HepG2 (cell line): ENCODE data around the gene RASGRP2. TPM values are rescaled to one million over a fixed set of nuclear protein-coding genes. Genes with fewer than 3 reads are reported as not detected.

Experiments
- ATAC-seq: fragments of 200-7000 bp; cut with Tn5 transposase; 3 replicates; pipeline ENCODE4 v1.9.1; 2020; ENCODE audit warnings: mild to moderate bottlenecking, moderate library complexity
- BruUV-seq: library from RNA; stranded (reverse); fragments of 400-500 nt; replicated peaks from 2 replicates; lab custom pipeline; 2021; lab: Mats Ljungman, UMichigan
- CTCF ChIA-PET: fragments of 300-600 bp; formaldehyde crosslinking; extraction: SDS; loops from one replicate; lab custom pipeline; 2021; ENCODE audit warnings: low total read pairs, inconsistent platforms, low intra/inter-chr PET ratio; lab: Yijun Ruan, JAX
- POLR2A ChIA-PET: fragments of 350-600 bp; sonication (Branson Sonifier 250); formaldehyde crosslinking; loops from one replicate; lab custom pipeline; 2020; ENCODE audit warnings: antibody characterized with exemption, inconsistent platforms; lab: Yijun Ruan, JAX
- DNase-seq: peaks from one replicate; pipeline ENCODE4 v3.0.0-alpha.2; 2015; ENCODE audit warnings: low spot score
- FAIRE-seq: peaks from 3 replicates; lab custom pipeline; 2011; peaks lifted over from hg19 to GRCh38; lab: Jason Lieb, UNC
- H2AFZ ChIP-seq: one replicate; pipeline ENCODE4 v1.6.1; 2011; ENCODE audit warnings: low read length, inconsistent platforms
- H3K27ac ChIP-seq: fragments of 300-600 bp; 3 replicates; pipeline ENCODE4 v1.8.0; 2011; ENCODE audit warnings: mixed run types, mild to moderate bottlenecking, mixed read lengths, low read length, inconsistent platforms; ENCODE audit not compliant: insufficient read depth; ENCODE audit errors: extremely low read length
- H3K27me3 ChIP-seq, 2 experiments: fragments of 200-600 bp in 1 of 2; 2 replicates in 1 of 2; 3 replicates in 1 of 2; pipeline versions ENCODE4 v1.6.0 to v1.8.0; 2011; ENCODE audit warnings: low read length in 2 of 2, mild to moderate bottlenecking in 2 of 2, moderate library complexity in 2 of 2, inconsistent platforms in 1 of 2; ENCODE audit not compliant: insufficient read depth in 2 of 2, control insufficient read depth in 1 of 2
- H3K36me3 ChIP-seq, 2 experiments: fragments of 200-600 bp in 1 of 2; replicated peaks in 1 of 2; 2 replicates in 1 of 2; 3 replicates in 1 of 2; pipeline versions ENCODE4 v1.5.1 to v1.8.0; 2011; ENCODE audit warnings: low read length in 2 of 2, inconsistent platforms in 1 of 2; ENCODE audit not compliant: insufficient read depth in 2 of 2, control insufficient read depth in 1 of 2
- H3K4me1 ChIP-seq: 2 replicates; pipeline ENCODE4 v1.5.1; 2012; ENCODE audit warnings: low read length, inconsistent platforms; ENCODE audit not compliant: insufficient read depth
- H3K4me2 ChIP-seq: 2 replicates; pipeline ENCODE4 v1.6.0; 2011; ENCODE audit warnings: low read depth, low read length, inconsistent platforms
- H3K4me3 ChIP-seq, 3 experiments: fragments of 200-600 bp in 1 of 3; sonication (generic), shearing (Covaris generic) in 1 of 3; replicated peaks in 1 of 3; 2 replicates each; pipeline ENCODE4 v1.5.1; 2011 to 2016; ENCODE audit warnings: low read length in 3 of 3, inconsistent platforms in 2 of 3, low read depth in 2 of 3, mild to moderate bottlenecking in 2 of 3, control low read depth in 1 of 3, mixed read lengths in 1 of 3; ENCODE audit not compliant: insufficient read depth in 1 of 3
- H3K79me2 ChIP-seq: one replicate; pipeline ENCODE4 v1.6.1; 2011; ENCODE audit warnings: low read length, inconsistent platforms; ENCODE audit not compliant: insufficient read depth
- H3K9ac ChIP-seq: 2 replicates; pipeline ENCODE4 v1.6.0; 2011; ENCODE audit warnings: mild to moderate bottlenecking, low read depth, low read length, inconsistent platforms; ENCODE audit not compliant: insufficient read depth
- H3K9me3 ChIP-seq: 2 replicates; pipeline ENCODE4 v1.5.1; 2012; ENCODE audit warnings: mild to moderate bottlenecking, low read length
- H4K20me1 ChIP-seq: 2 replicates; pipeline ENCODE4 v1.6.0; 2011; ENCODE audit warnings: inconsistent platforms, mild to moderate bottlenecking, low read length, moderate library complexity; ENCODE audit not compliant: insufficient read depth
- CREB1 ChIP-seq, 2 experiments: fragments of 450-650 bp in 1 of 2; IDR thresholded peaks; 2 replicates each; pipeline ENCODE4 v1.6.1; 2016 to 2017; ENCODE audit warnings: control low read depth in 1 of 2, mild to moderate bottlenecking in 1 of 2, missing compliant biosample characterization in 1 of 2, missing genetic modification characterization in 1 of 2
- DMAP1 ChIP-seq: IDR thresholded peaks from 2 replicates; pipeline ENCODE4 v1.6.1; 2016
- GRHL1 ChIP-seq: sonication (generic); formaldehyde crosslinking; conservative IDR thresholded peaks from 2 replicates; pipeline ENCODE4 v1.8.0; 2022; ENCODE audit warnings: missing genetic modification reagents
- KLF15 ChIP-seq: sonication (generic); formaldehyde crosslinking; IDR thresholded peaks from 2 replicates; pipeline ENCODE4 v1.8.1; 2023; ENCODE audit warnings: borderline replicate concordance, mild to moderate bottlenecking, inconsistent platforms, missing genetic modification reagents, mixed read lengths
- MAFF ChIP-seq: IDR thresholded peaks from 2 replicates; pipeline ENCODE4 v1.6.1; 2011; ENCODE audit warnings: low read depth, low read length, improper control_type of control experiment
- MAFK ChIP-seq, 2 experiments: IDR thresholded peaks in 1 of 2; conservative IDR thresholded peaks in 1 of 2; 2 replicates each; pipeline ENCODE4 v1.6.1; 2011; ENCODE audit warnings: improper control_type of control experiment in 2 of 2, low read length in 2 of 2
- NFE2L2 ChIP-seq: fragments of 150-350 bp; IDR thresholded peaks from 2 replicates; pipeline ENCODE4 v1.6.1; 2014; ENCODE audit warnings: low read length
- NFKB2 ChIP-seq: sonication (generic); formaldehyde crosslinking; IDR thresholded peaks from 2 replicates; pipeline ENCODE4 v1.4.0; 2020; ENCODE audit warnings: missing genetic modification reagents, borderline replicate concordance
- NFKBIZ ChIP-seq: IDR thresholded peaks from 2 replicates; pipeline ENCODE4 v1.6.1; 2018; ENCODE audit warnings: missing genetic modification reagents, missing compliant biosample characterization
- PCBP1 ChIP-seq: fragments of 200-400 bp; formaldehyde crosslinking; IDR thresholded peaks from 2 replicates; pipeline ENCODE4 v1.6.1; 2017; ENCODE audit warnings: mild to moderate bottlenecking, low read depth, low read length, borderline replicate concordance
- PHF20 ChIP-seq: sonication (generic); formaldehyde crosslinking; IDR thresholded peaks from 2 replicates; pipeline ENCODE4 v1.5.0; 2020; ENCODE audit warnings: mild to moderate bottlenecking, missing genetic modification reagents
- STAG1 ChIP-seq: sonication (generic); formaldehyde crosslinking; IDR thresholded peaks from 2 replicates; pipeline ENCODE4 v1.4.0; 2020; ENCODE audit warnings: missing genetic modification reagents
- ZFP62 ChIP-seq: sonication (generic); formaldehyde crosslinking; IDR thresholded peaks from 2 replicates; pipeline ENCODE4 v1.4.0; 2020; ENCODE audit warnings: missing genetic modification reagents
- ZNF264 ChIP-seq: sonication (generic); formaldehyde crosslinking; IDR thresholded peaks from 2 replicates; pipeline ENCODE4 v1.4.0; 2020; ENCODE audit warnings: missing genetic modification reagents
- ZNF382 ChIP-seq: sonication (generic); formaldehyde crosslinking; IDR thresholded peaks from 2 replicates; pipeline ENCODE4 v1.5.0; 2020; ENCODE audit warnings: missing genetic modification reagents, mild to moderate bottlenecking, borderline replicate concordance
- ZNF558 ChIP-seq: sonication (generic); formaldehyde crosslinking; IDR thresholded peaks from 2 replicates; pipeline ENCODE4 v1.9.0; 2022; ENCODE audit warnings: mild to moderate bottlenecking, missing genetic modification reagents, borderline replicate concordance
- ZNF746 ChIP-seq: sonication (generic); formaldehyde crosslinking; IDR thresholded peaks from 2 replicates; pipeline ENCODE4 v1.8.0; 2022; ENCODE audit warnings: mild to moderate bottlenecking, missing genetic modification reagents
- WGBS: methylation state at CpG from one replicate; pipeline ENCODE4 v1.1.6; 2017; ENCODE audit warnings: low lambda C conversion rate; 5-methylcytosine and 5-hydroxymethylcytosine counted together
- in situ Hi-C: cut with HindIII; loops from 2 replicates; pipeline ENCODE4 v1.10.0; 2017; ENCODE audit warnings: low pct_unique_long_range_greater_than_20kb; ENCODE audit not compliant: extremely low pct_ligation_motif_present
- intact Hi-C: fragments of 100-400 bp; cut with micrococcal nuclease; formaldehyde crosslinking; loops from one replicate; pipeline ENCODE4 v1.10.0; 2022; ENCODE audit not compliant: unreplicated experiment
- polyA plus RNA-seq, 8 experiments: library from polyadenylated mRNA; depleted of rRNA in 3 of 8; stranded (reverse) in 7 of 8; unstranded in 1 of 8; fragments of >200 nt; fragmentation: Illumina TruSeq in 4 of 8; extraction: Trizol in 4 of 8; gene quantifications; 2 replicates each; pipeline versions ENCODE4 v1.2.1 to v1.2.3, GENCODE V29; 2011 to 2016; ENCODE audit warnings: low read depth in 4 of 8, missing spikeins in 1 of 8, mixed read lengths in 1 of 8; ENCODE audit not compliant: insufficient read depth in 1 of 8
- total RNA-seq, 5 experiments: library from RNA; depleted of rRNA; stranded (reverse); fragments of >200 nt; fragmentation: Illumina TruSeq; extraction: Trizol; gene quantifications; 2 replicates each; pipeline ENCODE4 v1.2.3, GENCODE V29; 2016; ENCODE audit warnings: low read depth in 1 of 5

The RASGRP2 gene
- total and polyA plus RNA-seq, 2 of the 13 experiments (the other 11 are each of a cell fraction or from before 2014, with no cell fraction given), result 0.61 TPM; not detected in 1

- WGBS, result 0% methylated on average over 1 of the region's 1 CpG
- no peaks in the 10 kb centered on the region for H3K79me2 ChIP-seq
- BruUV-seq, result no TSS peak
- intact Hi-C loops, result no loop called here
- H3K4me3 ChIP-seq, result no peak overlapping the region
- no peaks in the 10 kb centered on the region for H3K4me1 ChIP-seq
- H3K36me3 ChIP-seq, result no peaks in the 10 kb centered on the region
- FAIRE-seq (no peak), ATAC-seq (no peak), DNase-seq (no peak)
- no peak overlapping the region for H3K4me2 ChIP-seq
- no peak overlapping the region for H3K9ac ChIP-seq
- no peaks in the 10 kb centered on the region for H3K9me3 ChIP-seq
- no peaks in the 10 kb centered on the region for H4K20me1 ChIP-seq
- peaks cover 6 to 69% of the 10 kb centered on the region in 2 experiments for H3K27me3 ChIP-seq
- CTCF ChIA-PET, result no interaction called here
- no peak overlapping the region for H3K27ac ChIP-seq
- in situ Hi-C loops, result no loop called here
- TF ChIP-seq DMAP1 (CRISPR knock-in tag) (no peak), MAFF (no peak), GRHL1 (CRISPR knock-in tag) (no peak), ZNF558 (no peak)
- POLR2A ChIA-PET, result no interaction called here
- no peak overlapping the region for H2AFZ ChIP-seq
Observed at GRCh38 chr11:64698427-64698826, 45.5 kb downstream of the RASGRP2 start.

GRCh38 chr11:64697663-64698375, 46.1 kb downstream of the RASGRP2 start:
- Histone ChIP-seq H3K4me2 (no peak overlapping the region), H3K9ac (no peak overlapping the region), H3K36me3 (no peaks in the 10 kb centered on the region), H3K79me2 (no peaks in the 10 kb centered on the region), H3K27ac (no peak overlapping the region), H3K4me1 (no peaks in the 10 kb centered on the region), H3K27me3 (peaks cover 6 to 69% of the 10 kb centered on the region in 2 experiments), H3K4me3 (no peak overlapping the region), H3K9me3 (no peaks in the 10 kb centered on the region), H2AFZ (no peak overlapping the region), H4K20me1 (no peaks in the 10 kb centered on the region)
- no TSS peak for BruUV-seq
- DNase-seq, result no peak
- 3% methylated on average over 6 of the region's 7 CpGs for WGBS
- in situ Hi-C loops, result no loop called here
- FAIRE-seq, result no peak
- intact Hi-C loops, result no loop called here
- ChIA-PET CTCF (no interaction called here), POLR2A (no interaction called here)
- ATAC-seq, result no peak
- no peak for TF ChIP-seq PCBP1
- TF ChIP-seq ZNF746 (CRISPR knock-in tag), result no peak
- no peak for TF ChIP-seq ZNF264
- TF ChIP-seq KLF15 (CRISPR knock-in tag), result no peak
- TF ChIP-seq PHF20 (CRISPR knock-in tag), result no peak
- TF ChIP-seq STAG1 (CRISPR knock-in tag), result no peak
- no peak for TF ChIP-seq NFKBIZ (CRISPR knock-in tag)
- no peak for TF ChIP-seq NFE2L2
- TF ChIP-seq MAFK (conservative IDR thresholded peaks at IDR 0.05 in 1 of 2, IDR thresholded peaks at IDR 0.05 in 1 of 2; ENCODE audit: low read length in 2 of 2), result no peak
- TF ChIP-seq CREB1 (IDR thresholded peaks at IDR 0.05), result no peak
- TF ChIP-seq CREB1 (CRISPR knock-in tag; IDR thresholded peaks at IDR 0.05), result no peak
- TF ChIP-seq ZNF382 (CRISPR knock-in tag), result no peak
- no peak for TF ChIP-seq ZFP62 (CRISPR knock-in tag)
- TF ChIP-seq NFKB2 (CRISPR knock-in tag), result no peak
